Endothelial cell of umbilical vein (primary cell): ENCODE measurements around the gene WDR76.

Experiments
- CTCF ChIP-seq, 2 donors: IDR thresholded peaks; 1 replicate in 1 of 2; 2 replicates in 1 of 2; pipeline ENCODE4 v1.5.1; 2011; ENCODE audit warnings: low read length in 2 of 2, mild to moderate bottlenecking in 2 of 2, moderate library complexity in 2 of 2, control low read depth in 1 of 2, inconsistent platforms in 1 of 2, low read depth in 1 of 2; ENCODE audit not compliant: insufficient read depth in 1 of 2; ENCODE audit errors: extremely low read depth in 1 of 2
- EZH2 ChIP-seq: IDR thresholded peaks from 2 replicates; pipeline ENCODE4 v1.6.1; 2012; ENCODE audit warnings: borderline replicate concordance, low read depth, mild to moderate bottlenecking, moderate library complexity, low read length, inconsistent platforms; ENCODE audit not compliant: severe bottlenecking
- POLR2AphosphoS5 ChIP-seq: IDR thresholded peaks from 2 replicates; pipeline ENCODE4 v1.6.1; 2012; ENCODE audit warnings: low read depth, mild to moderate bottlenecking, control low read depth, low read length, moderate library complexity; ENCODE audit not compliant: insufficient read depth

GRCh38 chr15:43876872-43877271 is 50.1 kb downstream of the WDR76 start:
- no peak for TF ChIP-seq CTCF (IDR thresholded peaks at IDR 0.05; ENCODE audit: extremely low read depth in 1 of 2, insufficient read depth in 1 of 2, low read depth in 1 of 2, low read length in 2 of 2)
- no peak for TF ChIP-seq POLR2AphosphoS5
- TF ChIP-seq EZH2, result no peak
